ENCODE measurements around the gene ATP6V1D. TPM values are rescaled to one million over a fixed set of nuclear protein-coding genes. Genes with fewer than 3 reads are reported as not detected.
"Not testable (repeated sequence)": the region's sequence is repeated elsewhere in the genome, so short reads cannot be mapped to it uniquely, and the experiment has no call there.

The ATP6V1D gene
- total and polyA plus RNA-seq, 10 donors = 15.0 to 72.6 (median 46.3) TPM

DNA sequence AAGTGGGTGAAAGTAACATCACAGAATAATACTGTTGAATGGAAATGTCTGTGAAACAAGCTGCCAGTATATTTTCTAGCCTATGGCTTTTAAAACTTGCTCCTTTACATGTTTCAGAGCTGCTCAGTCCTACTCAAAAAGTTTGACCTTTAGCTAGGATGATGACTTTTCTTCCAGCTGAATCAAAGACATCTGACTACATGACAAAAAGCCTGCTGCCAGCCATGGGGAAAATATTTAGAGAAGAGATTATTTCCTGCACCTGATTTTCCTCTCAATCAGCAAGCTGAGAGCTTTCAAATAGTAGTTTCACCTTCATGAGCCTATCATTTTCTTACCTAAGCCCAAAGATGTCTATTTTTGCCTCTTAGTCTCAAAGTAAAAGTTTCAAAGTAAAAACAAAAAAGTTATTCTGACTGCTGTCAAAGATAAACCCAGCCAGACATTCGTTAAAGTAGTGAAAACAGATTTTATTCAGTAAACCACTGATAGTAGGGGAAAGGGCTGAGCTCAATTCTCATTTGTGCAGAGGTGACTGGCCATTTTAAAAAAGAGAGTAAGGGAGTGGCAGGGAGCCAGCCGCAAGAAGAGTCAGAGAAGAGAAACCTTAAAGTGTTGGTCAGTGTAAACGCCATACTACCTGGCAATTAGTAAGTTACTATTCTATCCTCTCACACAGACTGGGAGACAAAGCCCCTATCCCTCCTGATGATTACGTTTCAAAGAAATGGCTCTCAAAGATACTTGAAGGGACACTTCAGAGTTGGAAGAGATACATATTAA lies 2.2 kb downstream of the ATP6V1D start:
- no peak for DNase-seq
- H3K9me3 ChIP-seq = no peaks in the 10 kb centered on the region
- intact Hi-C loops (cut with DNase I; ENCODE audit: low total_unique reads) = no loop called here
- peaks cover 0 to 18% (median 2%) of the 10 kb centered on the region in 6 donors for H3K36me3 ChIP-seq
- no peak overlapping the region for H3K27ac ChIP-seq
- H3K4me3 ChIP-seq = peak overlapping the region in 1 of 8 donors; percentile 96
- H3K4me1 ChIP-seq = peaks cover 24 to 66% (median 49%) of the 10 kb centered on the region in 6 donors
- WGBS, 5 donors = 68 to 82% (median 78%) methylated on average over 4 of the region's 4 CpGs
- H3K27me3 ChIP-seq (replicated peaks in 1 of 7) = no peaks in the 10 kb centered on the region
- no peak for TF ChIP-seq POLR2A (IDR thresholded peaks at IDR 0.05)
- TF ChIP-seq, protein P1, sequence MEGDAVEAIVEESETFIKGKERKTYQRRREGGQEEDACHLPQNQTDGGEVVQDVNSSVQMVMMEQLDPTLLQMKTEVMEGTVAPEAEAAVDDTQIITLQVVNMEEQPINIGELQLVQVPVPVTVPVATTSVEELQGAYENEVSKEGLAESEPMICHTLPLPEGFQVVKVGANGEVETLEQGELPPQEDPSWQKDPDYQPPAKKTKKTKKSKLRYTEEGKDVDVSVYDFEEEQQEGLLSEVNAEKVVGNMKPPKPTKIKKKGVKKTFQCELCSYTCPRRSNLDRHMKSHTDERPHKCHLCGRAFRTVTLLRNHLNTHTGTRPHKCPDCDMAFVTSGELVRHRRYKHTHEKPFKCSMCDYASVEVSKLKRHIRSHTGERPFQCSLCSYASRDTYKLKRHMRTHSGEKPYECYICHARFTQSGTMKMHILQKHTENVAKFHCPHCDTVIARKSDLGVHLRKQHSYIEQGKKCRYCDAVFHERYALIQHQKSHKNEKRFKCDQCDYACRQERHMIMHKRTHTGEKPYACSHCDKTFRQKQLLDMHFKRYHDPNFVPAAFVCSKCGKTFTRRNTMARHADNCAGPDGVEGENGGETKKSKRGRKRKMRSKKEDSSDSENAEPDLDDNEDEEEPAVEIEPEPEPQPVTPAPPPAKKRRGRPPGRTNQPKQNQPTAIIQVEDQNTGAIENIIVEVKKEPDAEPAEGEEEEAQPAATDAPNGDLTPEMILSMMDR (IDR thresholded peaks at IDR 0.05 in 8 of 11, conservative IDR thresholded peaks at IDR 0.05 in 3 of 11) = no peak
- TF ChIP-seq POLR2AphosphoS5 (IDR thresholded peaks at IDR 0.05) = no peak

DNA sequence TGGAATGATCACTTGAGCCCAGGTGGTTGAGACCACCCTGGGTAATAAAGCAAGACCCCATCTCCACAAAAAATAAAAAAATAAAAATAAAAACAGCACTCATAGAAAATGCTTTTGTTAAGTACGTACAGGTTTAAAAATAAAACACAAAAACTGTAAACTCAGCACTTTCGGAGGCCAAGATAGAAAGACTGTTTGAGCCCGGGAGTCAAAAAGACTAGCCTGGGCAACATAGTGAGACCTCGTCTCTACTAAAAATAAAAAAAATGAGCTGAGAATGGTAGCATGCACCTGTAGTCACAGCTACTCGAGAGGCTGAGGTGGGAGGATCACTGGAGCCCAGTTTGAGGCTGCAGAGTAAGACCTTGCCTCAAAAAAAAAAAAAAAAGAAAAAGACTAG lies 7.5 kb downstream of the ATP6V1D start:
- Histone ChIP-seq H3K4me1 (peaks cover 0 to 22% (median 8%) of the 10 kb centered on the region in 6 donors), H3K4me3 (no peak overlapping the region), H3K27ac (no peak overlapping the region), H3K9me3 (no peaks in the 10 kb centered on the region), H3K27me3 (replicated peaks in 1 of 7) (no peaks in the 10 kb centered on the region), H3K36me3 (peaks cover 0 to 68% (median 42%) of the 10 kb centered on the region in 6 donors)
- TF ChIP-seq POLR2A (IDR thresholded peaks at IDR 0.05) = no peak
- TF ChIP-seq, protein P1 (IDR thresholded peaks at IDR 0.05 in 8 of 11, conservative IDR thresholded peaks at IDR 0.05 in 3 of 11) = no peak
- no peak for TF ChIP-seq POLR2AphosphoS5 (IDR thresholded peaks at IDR 0.05)
- DNase-seq = no peak
- 92 to 97% (median 94%) methylated on average over 5 of the region's 5 CpGs for WGBS, 5 donors
- intact Hi-C loops (cut with DNase I; ENCODE audit: low total_unique reads) = no loop called here

DNA sequence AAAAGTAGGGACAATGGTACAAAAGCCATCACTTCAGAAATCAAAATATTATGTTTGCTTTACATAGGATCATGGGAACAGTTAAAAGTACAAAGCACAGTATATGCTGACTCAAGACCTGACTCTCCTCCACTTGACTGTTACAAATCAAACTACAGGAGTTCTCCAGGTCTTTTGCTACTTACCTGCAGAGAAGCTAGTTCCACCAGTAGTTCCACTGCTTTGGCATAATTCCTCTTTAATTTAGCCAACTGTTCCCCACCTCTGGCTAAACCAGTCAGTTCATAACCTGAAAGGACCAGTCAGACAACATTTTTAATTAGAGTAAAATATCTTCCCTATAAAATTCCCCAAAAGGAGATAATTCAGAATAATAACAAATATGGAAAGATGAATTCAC lies 14.0 kb downstream of the ATP6V1D start:
- Histone ChIP-seq H3K36me3 (peaks cover 3 to 99% (median 73%) of the 10 kb centered on the region in 6 donors), H3K27me3 (replicated peaks in 1 of 7) (no peaks in the 10 kb centered on the region), H3K9me3 (no peaks in the 10 kb centered on the region), H3K4me1 (no peaks in the 10 kb centered on the region), H3K27ac (no peak overlapping the region), H3K4me3 (no peak overlapping the region)
- DNase-seq = no peak
- no peak for TF ChIP-seq POLR2A (IDR thresholded peaks at IDR 0.05)
- TF ChIP-seq, protein P1 (IDR thresholded peaks at IDR 0.05 in 8 of 11, conservative IDR thresholded peaks at IDR 0.05 in 3 of 11) = no peak
- TF ChIP-seq POLR2AphosphoS5 (IDR thresholded peaks at IDR 0.05) = no peak
- intact Hi-C loops (cut with DNase I; ENCODE audit: low total_unique reads) = no loop called here

DNA sequence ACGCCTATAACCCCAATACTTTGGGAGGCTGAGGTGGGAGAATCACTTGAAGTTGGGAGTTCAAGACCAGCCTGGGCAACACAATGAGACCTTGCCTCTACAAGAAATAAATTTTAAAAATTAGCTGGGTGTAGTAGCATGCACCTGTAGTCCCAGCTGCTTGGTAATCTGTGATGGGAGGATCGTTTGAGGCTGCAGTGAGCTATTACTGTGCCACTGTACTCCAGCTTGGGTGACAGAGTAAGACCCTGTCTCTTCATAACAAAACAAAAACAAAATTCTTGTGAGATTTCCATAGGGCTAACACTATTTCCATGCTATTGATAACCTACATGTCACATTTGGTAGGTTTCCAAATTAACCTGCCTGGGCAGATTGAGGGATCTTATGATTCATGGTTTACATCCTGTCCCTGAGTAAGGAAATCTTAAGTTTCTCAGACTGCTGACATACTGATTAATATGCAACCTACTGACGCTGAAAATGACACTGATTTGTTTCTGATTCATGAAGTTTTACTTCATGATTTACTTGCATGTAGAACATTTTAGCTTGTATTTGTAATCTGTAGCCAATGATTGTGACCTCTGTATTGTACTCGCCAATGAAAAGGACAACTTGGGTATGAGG lies 15.9 kb downstream of the ATP6V1D start:
- intact Hi-C loops (cut with DNase I; ENCODE audit: low total_unique reads) = no loop called here

DNA sequence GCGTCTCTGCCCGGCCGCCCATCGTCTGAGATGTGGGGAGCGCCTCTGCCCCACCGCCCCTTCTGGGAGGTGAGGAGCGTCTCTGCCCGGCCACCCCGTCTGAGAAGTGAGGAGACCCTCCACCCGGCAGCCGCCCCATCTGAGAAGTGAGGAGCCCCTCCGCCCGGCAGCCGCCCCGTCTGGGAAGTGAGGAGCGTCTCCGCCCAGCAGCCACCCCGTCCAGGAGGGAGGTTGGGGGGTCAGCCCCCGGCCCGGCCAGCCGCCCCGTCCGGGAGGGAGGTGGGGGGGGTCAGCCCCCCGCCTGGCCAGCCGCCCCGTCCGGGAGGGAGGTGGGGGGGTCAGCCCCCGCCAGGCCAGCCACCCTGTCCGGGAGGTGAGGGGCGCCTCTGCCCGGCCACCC lies 18.4 kb downstream of the ATP6V1D start:
- H3K27ac ChIP-seq; DNase-seq; H3K4me3 ChIP-seq; H3K9me3 ChIP-seq; H3K4me1 ChIP-seq; intact Hi-C loops (cut with DNase I; ENCODE audit: low total_unique reads); H3K27me3 ChIP-seq (replicated peaks in 1 of 7): not testable (repeated sequence)
- H3K36me3 ChIP-seq = peaks cover 3 to 99% (median 72%) of the 10 kb centered on the region in 6 donors
- WGBS, 5 donors = 97 to 100% (median 98%) methylated on average over 4 to 31 of the region's 31 CpGs

More for the DNA sequence above, 15.9 kb downstream of the ATP6V1D start:
- no peaks in the 10 kb centered on the region for H3K27me3 ChIP-seq (replicated peaks in 1 of 7)
- no peak for TF ChIP-seq POLR2AphosphoS5 (IDR thresholded peaks at IDR 0.05)
- TF ChIP-seq, protein P1 (IDR thresholded peaks at IDR 0.05 in 8 of 11, conservative IDR thresholded peaks at IDR 0.05 in 3 of 11) = no peak
- DNase-seq = no peak
- no peaks in the 10 kb centered on the region for H3K4me1 ChIP-seq
- H3K27ac ChIP-seq = no peak overlapping the region
- H3K4me3 ChIP-seq = no peak overlapping the region
- 88 to 97% (median 91%) methylated on average over 4 of the region's 4 CpGs for WGBS, 5 donors
- H3K36me3 ChIP-seq = peaks cover 3 to 99% (median 71%) of the 10 kb centered on the region in 6 donors
- no peaks in the 10 kb centered on the region for H3K9me3 ChIP-seq

All from spleen (tissue), 11 donors.